NCI-H1436 (cell line): ENCODE results near the gene GCSH.
A peak's percentile ranks its signal among the peaks of the same experiment; 100 is the strongest.

Experiments
- DNase-seq: peaks from one replicate; lab custom pipeline; 2025; lab: John Stamatoyannopoulos, UW

The GCSH gene

DNA sequence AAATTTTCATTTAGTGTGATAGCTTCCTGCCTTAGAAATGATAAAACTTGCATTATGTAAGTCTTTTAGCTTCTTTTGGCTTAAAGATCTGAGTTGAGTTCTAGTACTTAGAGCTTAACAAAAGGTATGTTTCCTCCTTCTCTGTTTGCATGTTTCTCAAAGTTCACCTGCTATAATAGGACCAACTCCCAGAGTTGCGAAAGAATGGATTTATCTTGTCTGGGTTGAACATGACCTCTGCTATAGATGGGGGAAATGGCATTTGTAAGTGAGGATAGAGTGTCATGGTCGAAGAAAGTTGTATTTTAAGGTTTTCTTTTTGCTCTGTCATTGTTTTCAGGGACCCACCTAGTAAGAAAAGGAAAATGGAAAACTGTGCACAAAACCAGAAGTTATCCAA is 53.4 kb downstream of the GCSH start:
- DNase-seq, result no peak

DNA sequence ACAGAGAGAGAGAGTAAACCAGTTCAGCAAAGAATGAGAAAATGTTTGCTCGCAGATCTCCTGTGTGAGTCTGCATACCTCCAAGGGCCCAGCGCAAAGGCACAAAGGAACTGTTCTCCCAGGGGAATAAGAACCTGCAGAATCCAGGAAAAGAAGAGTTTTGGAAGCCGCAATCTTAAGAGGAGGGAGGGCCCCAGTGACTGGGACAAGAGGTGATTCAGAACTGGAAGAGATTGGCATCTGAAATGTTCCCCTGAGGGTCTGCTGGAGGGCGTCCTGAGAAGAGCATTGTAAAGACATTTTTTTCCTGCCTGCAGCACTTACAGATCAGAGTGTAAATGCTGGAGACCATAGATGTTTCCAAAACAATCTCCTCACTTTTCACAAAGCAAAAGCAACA is 54.5 kb downstream of the GCSH start:
- no peak for DNase-seq

DNA sequence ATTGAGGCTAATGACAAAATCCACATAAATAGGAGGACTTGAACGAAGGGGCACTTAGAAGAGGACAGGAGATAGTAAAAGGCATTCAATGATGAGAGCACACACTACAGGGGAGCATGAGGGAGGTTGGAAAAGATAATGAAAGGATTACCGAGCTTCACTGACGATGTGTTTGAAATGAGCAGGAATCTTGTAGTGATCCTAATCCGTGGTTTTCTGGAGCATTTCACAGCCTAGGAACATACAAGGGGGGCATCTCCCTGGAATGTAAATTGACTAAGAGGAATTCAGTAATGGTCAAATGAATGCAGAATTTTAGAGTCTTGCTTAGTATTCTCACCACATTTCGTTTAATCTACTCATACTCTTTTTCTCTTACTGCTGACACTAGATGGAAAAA is 55.4 kb downstream of the GCSH start:
- DNase-seq, result no peak

DNA sequence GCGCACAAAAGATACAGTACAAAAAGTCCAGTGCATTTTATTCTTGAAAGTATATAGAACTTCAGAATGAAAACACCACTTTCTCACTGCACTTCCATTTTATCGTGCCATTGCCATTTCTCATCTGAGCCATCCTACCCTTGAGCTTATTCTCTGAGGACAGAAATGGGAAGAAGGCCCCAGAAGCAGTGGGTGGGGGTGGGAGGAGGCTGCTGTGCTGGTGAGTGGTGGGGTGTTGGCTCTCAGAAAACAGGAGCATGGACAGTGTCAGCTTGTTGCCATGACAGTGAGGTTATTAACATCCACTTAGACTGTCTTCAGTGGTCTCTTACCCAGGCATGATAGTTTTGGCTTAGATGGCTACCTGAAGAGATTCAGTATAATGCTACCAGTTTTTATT is 56.1 kb downstream of the GCSH start:
- DNase-seq, result no peak

DNA sequence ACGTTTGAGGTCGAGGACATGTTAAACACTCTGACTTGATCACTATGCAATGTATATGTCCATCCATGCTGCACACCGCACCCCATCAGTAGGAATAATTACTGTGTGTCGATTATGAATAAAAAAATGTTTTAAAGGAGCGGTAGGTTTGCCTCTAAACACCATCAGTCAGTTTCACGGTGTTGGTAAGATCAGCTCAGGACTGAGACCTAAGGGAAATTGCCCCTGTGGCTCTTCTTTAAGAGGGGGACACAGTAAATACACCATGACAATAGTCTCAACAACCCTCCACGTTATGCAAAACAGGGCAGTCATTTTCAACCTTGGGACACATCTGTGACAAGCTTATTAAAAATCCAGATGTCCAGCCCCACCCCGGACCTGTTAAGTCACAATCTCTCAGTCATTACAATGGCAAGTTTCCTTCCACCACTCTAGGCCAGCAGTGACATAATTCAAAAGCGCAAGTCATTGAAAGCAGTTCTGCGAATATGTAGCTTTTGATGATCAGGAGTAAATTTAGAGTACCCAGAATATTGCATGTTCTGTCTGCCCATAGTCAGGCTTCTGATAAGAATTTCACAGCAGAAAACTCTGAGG is 59.3 kb downstream of the GCSH start:
- no peak for DNase-seq

DNA sequence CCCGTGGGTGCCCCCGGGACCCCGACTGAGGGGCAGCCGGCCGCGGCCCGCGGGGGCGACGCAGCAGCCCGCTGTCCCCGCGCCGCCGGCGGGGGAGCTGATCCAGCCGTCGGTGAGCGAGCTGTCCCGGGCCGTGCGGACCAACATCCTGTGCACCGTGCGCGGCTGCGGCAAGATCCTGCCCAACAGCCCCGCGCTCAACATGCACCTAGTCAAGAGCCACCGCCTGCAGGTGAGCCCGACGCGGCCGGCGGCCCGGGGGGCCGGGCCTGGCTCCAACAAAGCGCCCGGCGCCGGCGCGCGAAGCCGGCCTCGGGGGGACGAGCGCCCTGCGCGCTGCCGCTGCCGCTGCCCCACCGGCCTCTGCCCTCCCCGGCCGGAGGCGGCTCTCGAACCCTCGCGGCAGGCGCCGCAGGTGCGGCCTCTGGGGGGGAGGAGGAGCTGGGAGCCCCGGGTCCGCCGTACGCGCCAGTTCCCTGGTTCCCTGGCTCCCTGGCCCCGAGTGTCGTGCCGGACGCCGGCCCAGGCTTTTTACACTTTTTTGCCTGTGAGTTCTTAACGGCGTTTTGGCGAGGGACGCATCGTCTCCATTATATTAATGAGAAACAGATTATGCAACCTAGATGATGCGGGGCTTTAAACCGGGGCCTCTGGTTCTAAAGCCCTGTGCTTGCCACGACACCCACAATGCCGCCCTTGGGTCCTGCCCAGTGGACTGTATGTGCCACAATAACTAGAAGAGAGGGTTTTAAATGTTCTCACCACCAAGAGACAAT is 60.0 kb downstream of the GCSH start:
- DNase-seq, result no peak

DNA sequence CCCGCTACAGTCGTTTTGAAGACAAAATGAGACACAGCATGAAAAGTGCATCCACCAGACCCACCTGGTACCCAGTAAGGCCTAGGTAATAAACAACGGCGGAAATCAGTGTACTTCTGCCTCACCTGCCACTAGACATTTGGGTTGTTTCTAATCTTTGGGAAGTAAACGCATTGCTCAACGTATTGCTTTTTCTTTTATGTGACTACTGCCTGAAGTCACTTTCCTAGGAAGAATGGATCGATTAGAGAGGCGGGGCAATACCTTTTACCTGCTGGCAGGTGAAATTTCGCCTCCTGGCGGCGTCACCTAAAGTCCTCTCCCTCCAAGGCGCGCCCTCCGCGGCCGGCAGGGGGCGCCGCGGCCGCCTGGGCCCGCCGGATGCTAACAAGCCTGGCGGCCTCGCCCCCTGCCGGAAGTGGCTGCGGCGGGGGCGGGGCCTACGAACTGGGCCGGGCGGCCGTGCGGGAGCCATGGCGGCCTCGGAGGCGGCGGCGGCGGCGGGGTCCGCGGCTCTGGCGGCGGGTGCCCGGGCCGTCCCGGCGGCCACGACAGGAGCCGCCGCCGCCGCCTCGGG is 60.7 kb downstream of the GCSH start, which contains the start of gene ATMIN:
TSS of gene ATMIN (plus strand) at position 445 of the 577 bp plus-strand sequence. CDS start at position 474, 29 bp downstream.
- DNase-seq, result peak; percentile 83
